ENCODE results near the gene ELN. TPM values are rescaled to one million over a fixed set of nuclear protein-coding genes. Genes with fewer than 3 reads are reported as not detected.
"Not testable (repeated sequence)": the region's sequence is repeated elsewhere in the genome, so short reads cannot be mapped to it uniquely, and the experiment has no call there.

ELN gene
- total RNA-seq, 1 experiment from 2014 or later = 0.23 TPM

DNA sequence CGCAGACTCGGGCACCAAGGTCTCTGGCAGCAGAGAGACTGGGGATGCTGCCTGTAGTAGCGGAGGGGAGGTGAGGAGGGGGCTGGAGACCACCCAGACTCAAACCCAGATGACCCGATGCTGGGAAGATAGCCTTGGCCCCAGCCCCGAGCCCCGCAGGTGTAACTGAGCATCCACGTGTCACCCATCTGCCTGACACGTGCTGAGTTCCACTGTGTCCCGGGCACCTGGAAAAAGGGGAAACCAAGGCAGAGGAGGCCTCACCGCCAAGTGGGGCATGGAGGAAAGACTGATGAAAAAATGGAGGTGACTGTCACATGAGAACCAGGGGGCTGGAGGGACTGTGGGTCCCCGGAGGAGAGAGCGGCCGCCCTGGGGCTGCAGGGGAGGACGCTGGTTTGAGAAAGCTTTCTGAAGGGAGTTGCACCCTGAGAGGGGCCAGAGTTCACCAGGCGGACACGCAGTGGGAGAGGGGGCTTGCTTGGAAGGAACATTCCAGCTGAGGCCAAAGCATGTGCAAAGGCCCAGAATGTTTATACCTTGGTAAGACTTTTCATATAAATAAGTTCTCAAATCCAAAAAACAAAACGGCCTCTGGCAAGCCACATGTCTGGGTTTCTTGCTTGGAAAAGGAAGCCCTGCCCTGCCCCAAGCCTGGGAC is 27.4 kb upstream of the ELN start:
- no peak for DNase-seq (ENCODE audit: low read depth)

DNA sequence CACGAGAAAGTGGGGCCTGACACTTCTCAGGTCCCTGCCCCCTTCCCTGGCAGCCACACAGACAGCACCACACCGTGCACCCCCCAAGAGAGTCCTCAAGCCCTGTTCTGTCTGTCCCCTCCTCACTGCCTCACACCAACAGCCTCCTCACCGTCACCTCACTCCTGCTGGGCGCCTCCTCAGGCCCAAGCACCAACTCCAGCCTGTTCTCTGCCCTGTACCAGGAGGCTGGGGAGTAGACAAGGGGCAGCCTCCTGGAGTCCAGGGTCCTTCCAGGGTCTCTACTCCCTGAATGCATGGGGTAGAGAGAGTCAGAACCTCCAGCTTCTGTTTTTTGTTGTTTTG is 26.9 kb upstream of the ELN start:
- DNase-seq (ENCODE audit: low read depth) = no peak

DNA sequence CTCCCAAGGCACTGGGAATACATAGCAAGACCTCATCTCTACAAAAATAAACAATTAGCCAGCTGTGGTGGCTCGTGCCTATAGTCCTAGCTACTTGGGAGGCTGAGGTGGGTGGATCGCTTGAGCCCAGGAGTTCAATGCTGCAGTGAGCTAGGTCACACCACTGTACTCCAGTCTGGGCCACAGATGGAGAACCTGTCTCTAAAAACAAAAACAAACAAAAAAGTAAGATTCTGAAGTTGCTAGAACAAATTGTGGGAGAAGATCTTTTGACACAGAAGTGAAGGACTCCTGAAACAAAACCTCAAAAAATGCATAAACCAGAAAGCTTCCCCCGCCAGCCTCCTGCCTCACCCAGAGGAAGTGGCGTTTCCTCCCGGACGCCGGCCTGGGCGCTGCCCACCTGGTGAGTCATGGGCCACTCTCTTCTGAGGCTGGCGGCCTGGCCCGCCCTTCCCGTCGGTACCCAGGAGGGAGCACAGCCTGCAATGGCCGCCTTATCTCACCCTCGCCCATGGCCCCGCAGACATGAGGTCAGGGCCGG is 25.4 kb upstream of the ELN start:
- peak; percentile 98 for DNase-seq (ENCODE audit: low read depth)

DNA sequence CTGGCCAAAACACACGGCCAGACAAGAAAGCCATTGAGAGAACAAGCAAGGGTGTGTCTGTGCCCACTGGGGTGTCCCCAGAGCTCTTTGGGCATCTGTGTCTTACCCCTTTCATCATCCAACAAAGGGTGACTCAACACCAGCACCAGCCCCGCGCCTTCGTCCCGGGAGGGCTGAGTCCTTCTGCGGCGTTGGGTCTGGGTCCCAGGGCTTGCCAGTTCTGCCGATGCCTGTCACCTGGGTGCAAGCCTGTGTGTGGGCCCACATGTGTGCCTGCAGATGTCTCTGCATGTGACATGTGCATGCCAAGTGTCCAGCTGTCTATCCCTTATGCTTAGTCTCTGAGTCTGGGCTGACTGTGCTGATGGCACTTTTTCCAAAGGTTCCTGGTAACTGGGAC is 24.4 kb upstream of the ELN start:
- DNase-seq (ENCODE audit: low read depth) = no peak

DNA sequence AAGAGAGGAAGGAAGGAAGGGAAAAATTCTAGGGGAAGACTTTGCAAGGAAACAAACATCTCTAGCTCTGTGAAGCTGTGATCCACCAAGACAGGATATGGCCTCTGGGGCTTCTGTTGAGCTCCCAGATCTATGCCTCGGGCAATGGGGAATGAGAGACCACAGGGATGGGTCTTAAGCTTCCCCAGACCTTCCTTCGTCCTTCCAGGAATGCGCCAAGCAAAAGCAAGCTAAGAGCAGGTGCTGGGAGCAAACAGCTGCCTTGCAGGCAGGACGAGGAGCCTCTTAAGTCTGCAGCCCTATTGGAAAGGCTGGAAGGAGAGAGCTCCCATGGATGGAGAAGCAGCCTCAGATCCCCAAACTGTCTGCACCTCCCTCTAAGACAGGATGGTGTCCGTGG is 21.9 kb upstream of the ELN start:
- DNase-seq (ENCODE audit: low read depth) = no peak

DNA sequence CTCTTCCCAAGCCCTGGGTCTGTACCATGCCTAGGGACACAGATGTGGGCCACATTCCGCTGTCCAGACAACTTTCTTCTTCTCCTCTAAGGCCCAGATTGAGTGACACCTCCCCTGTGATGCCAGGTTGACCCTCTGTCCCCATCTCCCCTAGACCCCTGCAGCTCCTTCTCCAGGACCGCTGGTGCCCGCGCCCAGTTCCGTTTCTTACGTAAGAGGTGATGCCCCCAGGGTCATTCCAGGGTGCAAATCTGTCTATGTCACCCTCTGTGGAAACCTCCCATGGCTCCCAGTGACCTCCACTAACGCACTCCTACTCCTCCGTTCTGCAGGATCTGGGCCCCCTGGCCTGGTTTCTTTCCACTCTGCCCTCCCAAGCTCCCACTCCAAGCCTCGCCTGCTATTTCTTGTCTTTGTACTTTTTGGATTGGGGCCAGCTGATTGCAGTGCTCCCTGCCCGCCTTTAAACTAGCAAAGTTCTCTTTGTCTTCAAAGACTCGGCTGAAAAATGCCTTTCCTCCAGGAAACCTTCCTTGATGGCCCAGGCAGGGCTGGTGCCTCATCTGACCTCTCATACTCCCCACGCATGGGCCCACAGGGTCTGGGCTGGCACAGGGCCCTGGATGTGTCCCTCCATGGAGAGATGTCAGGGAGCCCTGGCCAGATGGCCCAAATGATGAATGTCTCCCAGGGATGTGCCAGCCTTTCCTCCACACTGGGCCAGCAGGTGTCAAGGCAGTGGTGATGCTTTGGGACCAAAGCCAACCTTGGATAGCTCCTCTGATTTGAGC is 21.3 kb upstream of the ELN start:
- DNase-seq (ENCODE audit: low read depth) = no peak

DNA sequence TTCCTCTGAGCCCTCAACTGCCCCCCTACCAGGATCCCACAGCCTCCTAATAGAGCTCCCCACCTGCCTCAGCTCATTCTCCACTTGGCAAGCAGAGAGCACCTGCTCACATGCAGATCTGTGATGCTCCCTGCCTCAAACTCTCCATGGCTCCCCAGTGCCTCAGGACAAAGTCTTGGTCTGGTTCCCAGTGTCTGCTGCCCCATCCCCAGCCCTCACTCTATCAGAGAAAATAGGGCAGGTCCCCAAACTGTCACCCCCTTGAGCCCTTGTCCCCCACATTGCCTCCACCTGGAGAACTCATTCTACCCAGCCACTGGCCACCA is 20.8 kb upstream of the ELN start:
- DNase-seq (ENCODE audit: low read depth) = no peak

DNA sequence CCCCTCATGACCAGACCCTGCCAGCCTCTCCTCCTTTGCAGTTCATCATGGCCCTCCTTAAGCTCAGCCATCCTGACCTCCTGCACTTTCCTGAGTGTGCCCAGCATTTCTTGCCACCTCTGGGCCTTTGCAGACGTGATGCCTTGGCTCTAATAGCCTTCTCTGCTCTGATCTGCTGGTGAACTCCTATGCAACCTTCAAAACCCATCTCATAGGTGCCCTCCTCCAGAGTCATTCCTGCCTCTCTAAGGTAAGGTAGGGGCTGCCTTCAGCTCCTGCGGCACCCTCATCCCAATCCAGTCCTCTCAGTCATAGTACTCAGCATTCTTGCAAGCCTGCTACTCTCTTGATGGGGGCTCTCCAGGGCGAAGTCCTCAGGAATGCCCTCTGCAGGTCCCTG is 19.3 kb upstream of the ELN start:
- no peak for DNase-seq (ENCODE audit: low read depth)

DNA sequence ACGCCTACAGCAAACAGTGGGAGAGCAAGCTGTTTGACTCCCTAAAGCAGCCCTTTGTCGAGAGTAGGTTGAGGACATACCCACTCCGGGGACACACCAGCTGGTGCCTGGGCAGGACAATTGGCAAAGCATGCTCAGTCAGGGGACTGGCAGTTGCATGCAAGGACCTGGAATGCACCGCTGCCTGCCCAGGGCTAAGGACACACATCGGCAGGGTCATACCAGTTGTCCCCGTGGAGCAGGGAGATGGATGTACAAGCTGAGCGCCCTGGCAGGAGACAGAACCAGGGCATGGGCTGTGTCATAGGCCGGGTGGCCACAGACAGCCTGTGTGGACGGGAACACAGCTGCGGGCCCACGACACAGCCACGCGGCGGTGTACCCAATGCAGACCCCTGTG is 18.3 kb upstream of the ELN start:
- DNase-seq (ENCODE audit: low read depth) = no peak

DNA sequence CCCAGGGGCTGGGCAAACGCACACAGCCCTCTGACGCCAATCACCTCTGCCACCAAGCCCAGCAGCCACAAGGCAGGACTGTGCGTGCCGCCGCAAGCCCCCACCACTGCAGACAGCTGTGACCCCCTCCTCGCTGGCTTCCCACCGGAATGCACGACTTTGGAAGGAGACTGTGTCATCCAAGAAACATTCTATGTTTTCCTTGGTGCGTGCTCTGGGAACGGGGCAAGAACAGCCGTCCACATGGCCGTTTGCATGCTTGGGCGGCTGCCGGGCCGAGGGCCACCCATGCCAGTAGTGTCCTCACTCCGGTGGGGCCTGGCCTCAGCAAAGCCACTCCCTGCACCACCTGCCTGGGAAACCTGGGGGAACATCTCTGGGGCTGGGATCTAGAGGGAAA is 17.6 kb upstream of the ELN start:
- DNase-seq (ENCODE audit: low read depth) = no peak

DNA sequence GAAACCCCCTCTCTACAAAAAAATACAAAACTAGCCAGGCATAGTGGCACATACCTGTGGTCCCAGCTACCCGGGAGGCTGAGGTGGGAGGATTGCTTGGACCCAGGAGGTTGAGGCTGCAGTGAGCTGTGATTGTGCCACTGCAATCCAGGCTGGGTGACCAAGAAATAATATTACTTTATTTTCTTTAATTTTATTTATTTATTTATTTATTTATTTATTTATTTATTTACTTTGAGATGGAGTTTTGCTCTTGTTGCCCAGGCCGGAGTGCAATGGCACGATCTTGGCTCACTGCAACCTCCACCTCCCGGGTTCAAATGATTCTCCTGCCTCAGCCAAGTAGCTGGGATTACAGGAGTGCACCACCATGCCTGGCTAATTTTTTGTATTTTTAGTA is 16.6 kb upstream of the ELN start:
- not testable (repeated sequence) for DNase-seq (ENCODE audit: low read depth)

DNA sequence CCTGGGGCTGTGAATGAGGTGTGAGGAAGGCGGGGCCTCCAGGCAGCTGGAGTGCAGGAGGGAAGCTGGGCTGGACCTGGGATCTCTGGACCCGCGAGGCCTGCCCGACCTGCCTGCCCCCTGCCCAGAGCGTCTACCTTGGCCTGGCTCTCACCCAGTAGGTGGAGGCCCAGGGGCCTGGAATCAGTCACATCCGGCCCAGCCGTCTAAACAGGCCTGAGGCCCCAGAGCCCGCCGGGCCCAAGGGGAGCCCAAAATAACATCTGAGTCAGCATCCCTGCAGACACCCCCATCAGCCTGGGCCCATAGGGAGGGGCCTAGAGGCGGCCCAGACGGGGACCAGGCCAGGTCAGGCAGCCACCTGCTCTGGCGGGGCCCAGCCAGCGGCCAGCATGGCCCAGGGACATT is 15.1 kb upstream of the ELN start:
- DNase-seq (ENCODE audit: low read depth) = peak; percentile 89

DNA sequence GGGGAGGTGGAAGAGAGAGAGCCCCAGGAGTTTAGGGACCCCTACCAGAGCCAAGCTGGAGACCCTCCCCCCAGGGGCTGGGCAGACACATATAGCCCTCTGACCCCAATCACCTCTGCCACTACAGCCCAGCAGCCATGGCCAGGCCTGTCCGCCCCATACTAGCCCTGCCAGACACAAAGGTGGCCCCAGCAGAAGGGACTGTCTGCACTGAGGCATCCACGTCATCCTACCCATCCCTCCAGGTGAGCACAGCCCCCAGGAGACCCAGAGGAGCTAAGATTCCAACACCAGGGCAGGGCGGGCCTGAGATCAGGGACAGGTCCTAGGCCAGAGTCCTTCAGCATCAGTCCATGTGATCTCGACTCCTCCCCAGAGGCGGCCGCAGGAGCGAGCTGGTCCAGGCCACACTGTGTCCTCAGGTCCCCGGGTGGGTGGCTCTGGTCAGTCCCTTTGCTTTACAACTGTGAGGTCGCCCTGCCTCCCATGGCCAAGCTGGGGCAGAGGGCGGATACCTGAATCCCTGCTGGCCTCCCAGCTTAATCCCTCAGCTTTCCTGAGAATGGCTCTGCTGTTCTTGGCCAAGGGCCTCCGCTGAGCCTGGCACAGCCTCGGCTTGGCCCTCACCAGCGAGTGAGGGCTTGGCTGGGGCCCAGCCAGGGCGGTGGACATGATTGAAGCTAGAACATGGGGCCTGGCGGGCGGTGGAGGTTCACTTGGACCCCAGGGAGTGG is 14.3 kb upstream of the ELN start:
- DNase-seq (ENCODE audit: low read depth) = peak; percentile 59

DNA sequence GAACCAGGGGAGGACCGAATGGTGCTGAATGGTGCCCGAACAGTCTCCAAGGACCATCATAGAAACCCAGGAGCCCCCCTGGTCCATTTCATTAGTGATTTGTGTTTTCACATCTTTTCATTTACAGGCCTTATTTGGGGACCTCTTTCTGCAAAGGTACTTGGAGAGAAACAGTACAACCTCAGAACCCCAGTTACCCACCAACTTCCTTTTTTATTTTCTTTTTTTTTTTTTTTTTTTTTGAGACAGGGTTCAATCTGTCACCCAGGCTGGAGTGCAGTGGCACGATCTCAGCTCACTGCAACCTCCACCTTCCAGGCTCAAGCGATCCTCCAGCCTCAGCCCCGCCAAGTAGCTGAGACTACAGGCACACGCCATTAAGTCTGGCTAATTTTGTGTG is 13.0 kb upstream of the ELN start:
- DNase-seq (ENCODE audit: low read depth) = no peak

DNA sequence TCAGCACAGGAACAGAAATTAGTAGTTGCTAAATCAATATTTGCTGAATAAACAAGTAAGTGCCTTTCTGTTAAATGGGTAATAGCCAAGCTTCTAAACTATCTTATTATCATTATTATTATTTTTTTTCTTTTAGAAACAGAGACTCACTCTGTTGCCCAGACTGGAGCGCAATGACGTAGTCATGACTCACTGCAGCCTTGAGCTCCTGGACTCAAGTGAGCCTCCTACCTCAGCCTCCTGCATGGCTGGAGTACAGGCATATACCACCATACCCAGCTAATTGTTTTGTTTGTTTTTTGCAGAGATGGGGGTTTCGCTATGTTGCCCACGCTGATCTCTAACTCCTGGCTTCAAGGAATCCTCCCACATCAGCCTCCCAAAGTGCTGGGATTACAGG is 12.3 kb upstream of the ELN start:
- peak; percentile 62 for DNase-seq (ENCODE audit: low read depth)

DNA sequence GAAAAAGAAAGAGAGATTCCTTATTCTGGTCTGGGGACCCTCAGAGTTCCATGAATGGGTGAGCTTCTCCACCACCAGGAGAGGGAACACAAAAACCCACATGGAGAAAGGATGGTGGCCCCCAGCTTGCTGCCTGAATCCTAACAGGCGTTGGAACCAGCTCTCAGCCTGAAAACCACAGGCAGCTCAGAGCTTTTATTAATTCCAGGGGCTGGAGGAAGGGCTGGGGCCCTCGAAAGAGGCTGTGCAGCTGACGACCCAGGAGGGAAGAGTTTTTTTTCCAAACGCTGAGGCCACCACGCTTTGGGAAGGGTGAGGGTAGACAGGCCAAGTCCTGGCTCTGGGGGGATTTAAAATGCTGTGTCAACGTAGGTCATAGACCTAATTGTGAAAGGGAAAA is 10.8 kb upstream of the ELN start:
- DNase-seq (ENCODE audit: low read depth) = no peak

DNA sequence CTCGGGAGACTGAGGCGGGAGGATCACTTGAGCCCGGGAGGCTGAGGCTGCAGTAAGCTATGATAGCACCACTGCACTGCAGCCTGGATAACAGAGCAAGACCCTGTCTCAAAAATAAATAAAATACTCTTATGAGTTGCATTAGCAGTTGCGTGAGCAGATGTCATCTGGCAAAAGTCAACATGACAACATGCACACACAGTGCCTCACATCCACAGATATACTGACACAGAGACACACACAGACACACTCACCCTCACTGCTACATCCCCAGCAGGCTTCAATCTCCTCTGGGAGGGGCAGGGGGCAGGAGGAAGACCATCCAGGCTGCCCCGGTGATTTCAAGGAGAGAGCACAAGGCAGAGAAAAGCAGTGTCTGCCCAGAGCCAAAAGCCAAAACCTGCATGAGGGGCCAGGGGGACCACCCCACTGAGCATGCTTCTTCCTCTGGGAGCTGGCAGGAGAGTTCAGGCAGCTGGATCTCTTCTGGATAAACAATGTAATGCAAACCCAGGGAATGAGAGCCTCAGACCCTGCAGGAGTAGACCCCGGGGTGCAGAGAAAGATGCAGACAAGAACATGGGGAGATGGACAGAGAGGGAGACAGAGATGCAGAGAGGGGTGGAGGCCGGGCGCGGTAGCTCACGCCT is 9.6 kb upstream of the ELN start:
- no peak for DNase-seq (ENCODE audit: low read depth)

DNA sequence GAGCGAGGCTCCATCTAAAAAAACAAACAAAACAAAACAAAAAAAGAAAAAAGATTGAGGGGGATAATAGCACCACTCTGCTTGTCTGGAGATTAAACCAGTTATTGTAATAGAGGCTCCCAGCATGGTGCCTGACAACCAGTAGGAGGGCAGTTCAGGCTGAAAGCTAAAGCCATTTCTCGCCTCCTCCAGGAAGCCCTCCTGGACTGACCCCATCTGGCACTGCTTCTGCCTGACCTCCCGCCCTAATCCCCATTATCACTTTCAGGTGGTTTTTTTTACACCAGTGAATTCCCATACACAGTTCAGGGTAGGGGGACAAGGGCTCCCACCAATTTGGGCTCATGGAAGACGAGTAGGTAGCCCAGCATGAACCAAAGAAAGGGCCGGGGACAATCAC is 8.8 kb upstream of the ELN start:
- DNase-seq (ENCODE audit: low read depth) = no peak

DNA sequence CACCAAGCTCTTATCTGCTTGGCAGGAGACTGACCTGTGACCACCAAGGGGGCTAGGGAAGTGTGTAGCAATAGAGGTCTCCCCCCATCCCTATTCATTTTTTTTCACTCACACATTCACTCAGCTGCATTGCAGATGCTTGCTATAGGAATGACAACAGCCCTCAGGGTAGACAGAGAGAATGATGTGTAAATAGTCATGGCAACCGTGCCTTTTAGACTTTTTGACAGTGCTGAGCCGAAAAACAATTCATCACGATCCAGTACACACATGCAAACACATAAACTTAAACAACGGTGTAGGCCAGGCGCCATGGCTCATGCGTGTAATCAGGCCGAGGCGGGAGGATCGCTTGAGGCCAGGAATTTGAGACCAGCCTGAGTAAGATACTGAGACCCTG is 7.6 kb upstream of the ELN start:
- DNase-seq (ENCODE audit: low read depth) = no peak

DNA sequence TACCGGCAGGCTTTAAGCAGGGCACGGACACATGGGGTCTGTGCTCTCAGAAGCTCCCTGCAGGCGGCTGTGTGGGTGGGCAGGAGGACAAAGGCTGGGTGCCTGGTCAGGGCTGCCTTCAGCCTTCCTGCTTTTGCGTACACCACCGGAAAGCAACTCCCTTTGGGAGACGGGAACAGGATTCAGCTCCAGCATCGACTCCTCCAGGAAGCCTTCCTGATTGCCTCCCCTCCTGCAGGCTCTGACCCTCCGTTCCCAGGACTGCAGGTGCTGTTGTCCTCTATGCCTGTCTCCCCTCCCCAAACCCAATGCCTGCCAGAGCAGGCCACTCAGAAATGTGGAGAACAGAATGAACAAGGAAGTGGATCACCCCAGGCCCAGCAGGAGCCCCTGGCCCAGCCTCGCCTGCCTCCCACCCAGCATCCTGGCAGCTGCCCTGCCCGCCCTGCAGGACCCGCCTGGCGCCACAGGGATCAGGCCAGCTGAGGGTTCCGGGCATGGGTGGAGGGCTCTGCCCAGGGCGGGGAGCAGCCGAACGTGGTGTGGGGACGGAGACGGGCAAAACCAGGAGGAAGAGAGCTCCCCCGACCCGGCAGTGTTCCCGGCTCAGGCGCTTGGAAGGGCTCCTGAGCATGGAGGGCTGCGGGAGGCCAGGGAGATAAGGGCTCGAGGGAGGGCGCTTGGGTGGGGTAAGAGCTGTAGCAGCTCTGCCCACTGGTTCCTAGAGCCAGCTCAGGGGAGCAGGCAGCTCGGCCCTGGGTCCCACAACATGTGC is 6.2 kb upstream of the ELN start:
- DNase-seq (ENCODE audit: low read depth) = no peak

DNA sequence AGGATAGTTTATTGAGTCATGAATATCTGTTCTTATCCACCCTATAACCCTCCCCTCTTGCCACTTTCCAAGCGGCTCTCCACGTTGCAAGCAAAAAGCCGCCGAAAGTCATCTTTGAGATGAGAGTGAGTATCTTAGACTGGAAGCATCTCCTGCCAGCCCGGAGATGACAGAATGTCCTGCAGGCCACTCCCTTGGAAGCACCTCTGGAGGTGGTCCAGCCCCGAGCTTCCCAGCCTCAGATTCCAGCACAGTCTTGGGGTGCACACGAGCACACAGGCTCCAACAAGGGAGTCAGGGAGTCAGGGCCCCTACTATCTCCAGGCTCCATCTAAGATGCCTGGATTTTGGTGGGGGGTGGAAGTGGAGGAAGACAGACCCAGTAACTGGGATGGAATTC is 5.5 kb upstream of the ELN start:
- DNase-seq (ENCODE audit: low read depth) = no peak

DNA sequence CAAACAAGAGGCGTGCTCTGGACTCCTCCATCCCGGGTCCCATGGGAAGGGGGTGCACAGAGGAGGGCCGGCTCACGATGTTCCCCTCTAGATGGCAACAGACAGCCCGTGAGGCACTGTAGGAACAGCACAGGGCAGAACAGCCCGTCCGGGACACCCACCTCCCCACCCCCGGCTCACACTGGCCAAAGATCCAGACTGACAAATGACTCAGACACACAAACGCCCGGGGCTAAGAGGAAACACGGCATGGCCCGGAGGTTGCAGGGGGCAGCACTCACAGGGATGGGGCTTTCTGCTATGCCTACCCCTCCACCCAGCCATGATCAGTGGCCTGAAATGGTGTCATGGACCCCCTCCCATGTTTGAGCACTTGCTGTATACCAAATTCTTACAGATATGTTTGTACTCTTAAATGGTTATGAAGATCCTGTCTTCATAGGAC is 4.9 kb upstream of the ELN start:
- DNase-seq (ENCODE audit: low read depth) = peak; percentile 91

Measured in Daoy (cell line).